ENCODE data around the gene EVA1C. TPM values are rescaled to one million over a fixed set of nuclear protein-coding genes. Genes with fewer than 3 reads are reported as not detected.
A peak's percentile ranks its signal among the peaks of the same experiment; 100 is the strongest.
"Not testable (repeated sequence)": the region's sequence is repeated elsewhere in the genome, so short reads cannot be mapped to it uniquely, and the experiment has no call there.

The EVA1C gene
- total RNA-seq, 2 donors from 2014 or later: 45.7 to 48.6 TPM

DNA sequence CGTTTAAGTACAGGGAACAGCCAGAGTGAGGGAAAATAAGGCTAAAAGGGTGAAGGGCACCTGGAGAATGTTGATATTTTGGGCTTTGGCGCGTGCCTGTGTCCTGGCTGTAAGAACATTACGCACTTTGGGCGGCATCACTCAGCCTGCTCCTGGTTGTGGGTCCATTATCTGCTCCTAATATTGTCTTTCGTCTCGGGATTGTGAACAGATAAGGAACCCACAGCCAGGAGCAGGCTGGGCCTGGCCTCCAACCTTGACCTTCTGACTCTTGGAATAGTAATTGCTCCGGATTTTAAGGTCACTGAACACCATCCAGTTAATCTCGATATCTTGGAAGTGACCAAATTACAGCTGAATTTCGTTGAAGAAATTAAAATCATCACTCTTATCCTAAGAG lies 111.0 kb downstream of the EVA1C start:
- intact Hi-C loops (cut with DNase I): no loop called here
- H3K27me3 ChIP-seq (replicated peaks; ENCODE audit: insufficient read depth): no peaks in the 10 kb centered on the region
- 92% methylated on average over 10 of the region's 10 CpGs for WGBS
- H3K4me1 ChIP-seq (replicated peaks): peaks cover 3% of the 10 kb centered on the region
- no peaks in the 10 kb centered on the region for H3K9me3 ChIP-seq
- no peak overlapping the region for H3K4me3 ChIP-seq
- DNase-seq (ENCODE audit: low spot score): no peak
- no peak overlapping the region for H3K27ac ChIP-seq
- no peak for TF ChIP-seq CTCF (IDR thresholded peaks at IDR 0.05)
- no peaks in the 10 kb centered on the region for H3K36me3 ChIP-seq

GRCh38 chr21:32523988-32524719 lies 111.6 kb downstream of the EVA1C start:
- no peak for TF ChIP-seq CTCF (IDR thresholded peaks at IDR 0.05)
- TF ChIP-seq POLR2A (IDR thresholded peaks at IDR 0.05): no peak
- no peak for TF ChIP-seq POLR2AphosphoS5 (IDR thresholded peaks at IDR 0.05)
- Histone ChIP-seq H3K27ac (peak overlapping the region in 1 of 2 donors; percentile 37), H3K36me3 (no peaks in the 10 kb centered on the region), H3K4me3 (no peak overlapping the region), H3K9me3 (no peaks in the 10 kb centered on the region), H3K27me3 (replicated peaks; ENCODE audit: insufficient read depth) (no peaks in the 10 kb centered on the region), H3K4me1 (replicated peaks) (peaks cover 3% of the 10 kb centered on the region)
- no peak for DNase-seq (ENCODE audit: low spot score)
- 67% methylated on average over 8 of the region's 8 CpGs for WGBS
- intact Hi-C loops (cut with DNase I): no loop called here

DNA sequence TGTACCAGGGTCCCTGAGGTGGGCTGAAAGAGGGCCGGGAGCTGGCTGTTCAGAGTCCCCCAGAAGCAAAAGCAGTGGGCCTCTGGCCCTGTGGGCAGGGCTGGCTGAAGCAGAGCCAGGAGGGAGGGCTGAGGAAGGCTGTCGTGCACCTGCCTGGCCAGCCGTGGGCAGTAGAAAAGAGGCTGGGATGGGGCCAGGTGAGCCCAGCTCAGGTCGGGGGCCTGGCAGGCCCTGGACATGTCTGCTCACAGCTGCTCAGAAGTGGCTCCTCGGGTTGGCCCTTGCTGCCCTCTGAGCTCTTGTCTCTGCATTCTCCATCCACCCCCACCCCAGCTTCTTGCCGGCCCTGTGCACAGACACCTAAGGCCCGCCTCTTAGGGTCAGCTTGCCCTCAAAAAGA lies 112.8 kb downstream of the EVA1C start:
- Histone ChIP-seq H3K36me3 (no peaks in the 10 kb centered on the region), H3K27me3 (replicated peaks; ENCODE audit: insufficient read depth) (no peaks in the 10 kb centered on the region), H3K27ac (no peak overlapping the region), H3K9me3 (no peaks in the 10 kb centered on the region), H3K4me3 (no peak overlapping the region), H3K4me1 (replicated peaks) (peaks cover 3% of the 10 kb centered on the region)
- 70% methylated on average over 7 of the region's 7 CpGs for WGBS
- intact Hi-C loops (cut with DNase I): no loop called here
- no peak for TF ChIP-seq POLR2A (IDR thresholded peaks at IDR 0.05)
- no peak for TF ChIP-seq POLR2AphosphoS5 (IDR thresholded peaks at IDR 0.05)
- no peak for TF ChIP-seq CTCF (IDR thresholded peaks at IDR 0.05)
- no peak for DNase-seq (ENCODE audit: low spot score)

- Histone ChIP-seq H3K36me3 (no peaks in the 10 kb centered on the region), H3K27me3 (replicated peaks; ENCODE audit: insufficient read depth) (no peaks in the 10 kb centered on the region), H3K9me3 (no peaks in the 10 kb centered on the region), H3K27ac (no peak overlapping the region), H3K4me3 (no peak overlapping the region), H3K4me1 (replicated peaks) (no peaks in the 10 kb centered on the region)
- TF ChIP-seq CTCF (IDR thresholded peaks at IDR 0.05) (no peak), POLR2A (IDR thresholded peaks at IDR 0.05) (no peak), POLR2AphosphoS5 (IDR thresholded peaks at IDR 0.05) (no peak)
- 75% methylated on average over 4 of the region's 4 CpGs for WGBS
- intact Hi-C loops (cut with DNase I): no loop called here
- DNase-seq (ENCODE audit: low spot score): no peak
These were observed 117.2 kb downstream of the EVA1C start for GRCh38 chr21:32529679-32530078.

GRCh38 chr21:32530809-32531208 lies 118.3 kb downstream of the EVA1C start:
- H3K27me3 ChIP-seq (replicated peaks; ENCODE audit: insufficient read depth); H3K36me3 ChIP-seq; H3K4me1 ChIP-seq (replicated peaks); H3K27ac ChIP-seq; DNase-seq (ENCODE audit: low spot score); H3K4me3 ChIP-seq; intact Hi-C loops (cut with DNase I); H3K9me3 ChIP-seq: not testable (repeated sequence)
- 94% methylated on average over 7 of the region's 7 CpGs for WGBS

GRCh38 chr21:32531561-32531960 lies 119.1 kb downstream of the EVA1C start:
- intact Hi-C loops (cut with DNase I); H3K27me3 ChIP-seq (replicated peaks; ENCODE audit: insufficient read depth); H3K4me3 ChIP-seq; H3K27ac ChIP-seq; H3K9me3 ChIP-seq; H3K36me3 ChIP-seq; H3K4me1 ChIP-seq (replicated peaks); DNase-seq (ENCODE audit: low spot score): not testable (repeated sequence)
- 65% methylated on average over 3 of the region's 3 CpGs for WGBS
